MM.1S (cell line): ENCODE results near the gene TMEM156.

Experiments used
- DNase-seq: peaks from one replicate; pipeline ENCODE4 v3.0.0-alpha.2; 2015
- H2AFZ ChIP-seq: fragments of 300-600 bp; sonication (generic); 2 replicates; pipeline ENCODE4 v1.6.0; 2016; ENCODE audit warnings: antibody characterized with exemption, low read length
- H3F3A ChIP-seq: fragments of 300-600 bp; sonication (generic); 2 replicates; pipeline ENCODE4 v1.6.1; 2016; ENCODE audit warnings: mild to moderate bottlenecking, antibody characterized with exemption, low read length, moderate library complexity, mixed read lengths; ENCODE audit not compliant: insufficient read depth
- H3K27ac ChIP-seq: fragments of 300-600 bp; sonication (generic); 2 replicates; pipeline ENCODE4 v1.5.1; 2016; ENCODE audit warnings: mild to moderate bottlenecking, low read length
- H3K27me3 ChIP-seq: fragments of 300-600 bp; sonication (generic); replicated peaks from 2 replicates; pipeline ENCODE4 v1.6.0; 2016; ENCODE audit warnings: low read length; ENCODE audit not compliant: insufficient read depth
- H3K36me3 ChIP-seq: fragments of 300-600 bp; sonication (generic); replicated peaks from 2 replicates; pipeline ENCODE4 v1.6.1; 2016; ENCODE audit warnings: mild to moderate bottlenecking, low read length, mixed read lengths; ENCODE audit not compliant: insufficient read depth
- H3K4me1 ChIP-seq: fragments of 300-600 bp; sonication (generic); 2 replicates; pipeline ENCODE4 v1.6.1; 2016; ENCODE audit warnings: low read length, mixed read lengths
- H3K4me2 ChIP-seq: fragments of 300-600 bp; sonication (generic); 2 replicates; pipeline ENCODE4 v1.6.0; 2016; ENCODE audit warnings: low read depth, low read length
- H3K4me3 ChIP-seq: fragments of 300-600 bp; sonication (generic); 2 replicates; pipeline ENCODE4 v1.5.1; 2016; ENCODE audit warnings: low read length, mixed read lengths
- H3K79me2 ChIP-seq: fragments of 300-600 bp; sonication (generic); 2 replicates; pipeline ENCODE4 v1.6.1; 2016; ENCODE audit warnings: mixed run types, low read length, mixed read lengths
- H3K9ac ChIP-seq: fragments of 300-600 bp; sonication (generic); 2 replicates; pipeline ENCODE4 v1.6.1; 2016; ENCODE audit warnings: low read length, mixed read lengths
- H3K9me2 ChIP-seq: fragments of 300-600 bp; sonication (generic); replicated peaks from 2 replicates; pipeline ENCODE4 v1.6.1; 2016; ENCODE audit warnings: mild to moderate bottlenecking, low read length, mixed read lengths; ENCODE audit not compliant: insufficient read depth
- H3K9me3 ChIP-seq: fragments of 300-600 bp; sonication (generic); replicated peaks from 2 replicates; pipeline ENCODE4 v1.6.1; 2016; ENCODE audit warnings: mild to moderate bottlenecking, low read length, mixed read lengths; ENCODE audit not compliant: insufficient read depth
- H4K20me1 ChIP-seq: fragments of 300-600 bp; sonication (generic); 2 replicates; pipeline ENCODE4 v1.6.1; 2016; ENCODE audit warnings: mild to moderate bottlenecking, low read length, moderate library complexity, mixed read lengths; ENCODE audit not compliant: insufficient read depth
- CTCF ChIP-seq: fragments of 300-600 bp; sonication (generic); IDR thresholded peaks from 2 replicates; pipeline ENCODE4 v1.5.1; 2016; ENCODE audit warnings: antibody characterized with exemption, low read length, mixed read lengths
- EZH2 ChIP-seq: fragments of 300-600 bp; sonication (generic); optimal IDR thresholded peaks from 2 replicates; pipeline ENCODE3; 2017; ENCODE audit warnings: low read depth, mild to moderate bottlenecking, antibody characterized with exemption, low read length, mixed read lengths
- EZH2phosphoT487 ChIP-seq: fragments of 300-600 bp; sonication (generic); IDR thresholded peaks from 2 replicates; pipeline ENCODE4 v1.6.1; 2018; ENCODE audit warnings: antibody characterized with exemption, low read length

TMEM156 gene

DNA sequence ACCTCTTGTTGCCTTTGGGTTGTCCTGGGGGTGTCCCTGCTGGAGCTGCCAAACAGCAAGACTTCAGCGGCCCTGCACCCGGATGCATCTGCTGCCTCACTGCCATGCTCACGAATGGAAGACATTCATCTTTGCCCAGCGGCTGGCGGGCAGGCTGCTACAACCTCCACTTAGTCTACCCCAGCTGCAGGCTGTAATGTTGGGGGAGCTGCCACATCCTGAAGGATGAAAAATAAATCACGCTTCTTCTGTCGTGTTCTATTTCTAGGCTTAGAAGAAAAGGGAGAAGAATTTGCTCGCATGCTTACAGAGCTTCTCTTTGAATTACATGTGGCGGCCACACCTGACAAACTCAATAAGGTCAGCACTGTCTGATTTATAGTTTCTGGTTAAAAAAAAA, 103.2 kb downstream of the TMEM156 start:
- no peaks in the 10 kb centered on the region for H3K4me1 ChIP-seq
- H3K36me3 ChIP-seq, result no peaks in the 10 kb centered on the region
- no peak overlapping the region for H3K4me2 ChIP-seq
- H3K4me3 ChIP-seq, result no peak overlapping the region
- TF ChIP-seq CTCF, result no peak
- TF ChIP-seq EZH2phosphoT487, result no peak
- TF ChIP-seq EZH2, result no peak
- no peak for DNase-seq
- H3K27ac ChIP-seq, result no peak overlapping the region
- H3F3A ChIP-seq, result no peaks in the 10 kb centered on the region
- no peak overlapping the region for H2AFZ ChIP-seq
- no peaks in the 10 kb centered on the region for H3K9me2 ChIP-seq
- no peak overlapping the region for H3K9ac ChIP-seq
- H3K79me2 ChIP-seq, result no peaks in the 10 kb centered on the region
- no peaks in the 10 kb centered on the region for H4K20me1 ChIP-seq
- no peaks in the 10 kb centered on the region for H3K27me3 ChIP-seq
- no peaks in the 10 kb centered on the region for H3K9me3 ChIP-seq

DNA sequence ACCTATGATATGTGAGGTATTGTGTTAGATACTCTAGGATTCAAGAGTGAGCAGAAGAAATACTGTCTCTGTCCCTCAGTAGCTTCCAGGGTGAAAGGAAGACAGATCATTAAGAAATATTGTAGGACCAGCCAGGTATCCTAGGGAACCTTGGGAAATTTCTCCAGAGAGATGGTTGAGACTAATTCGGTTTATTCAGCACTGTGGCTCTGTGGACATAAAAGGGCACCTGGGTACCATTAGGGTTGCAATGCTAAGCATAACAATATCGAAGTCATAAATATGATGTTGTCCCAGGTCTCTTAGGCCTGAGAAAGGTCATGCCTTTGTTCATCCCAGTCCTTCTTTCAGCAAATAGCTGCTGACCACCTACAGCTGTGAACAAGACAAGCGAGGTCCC, 103.6 kb downstream of the TMEM156 start:
- Histone ChIP-seq H3K36me3 (no peaks in the 10 kb centered on the region), H2AFZ (no peak overlapping the region), H3K9me3 (no peaks in the 10 kb centered on the region), H3K27ac (no peak overlapping the region), H3K4me1 (no peaks in the 10 kb centered on the region), H3K9ac (no peak overlapping the region), H3K27me3 (no peaks in the 10 kb centered on the region), H3K9me2 (no peaks in the 10 kb centered on the region), H3F3A (no peaks in the 10 kb centered on the region), H4K20me1 (no peaks in the 10 kb centered on the region), H3K4me3 (no peak overlapping the region), H3K4me2 (no peak overlapping the region), H3K79me2 (no peaks in the 10 kb centered on the region)
- TF ChIP-seq EZH2phosphoT487 (no peak), EZH2 (no peak), CTCF (no peak)
- DNase-seq, result no peak

GRCh38 chr4:38926896-38927295, 105.3 kb downstream of the TMEM156 start:
- TF ChIP-seq EZH2phosphoT487 (no peak), CTCF (no peak), EZH2 (no peak)
- H3F3A ChIP-seq, result no peaks in the 10 kb centered on the region
- no peak overlapping the region for H2AFZ ChIP-seq
- H3K9me3 ChIP-seq, result no peaks in the 10 kb centered on the region
- H3K27ac ChIP-seq, result no peak overlapping the region
- no peak overlapping the region for H3K9ac ChIP-seq
- no peaks in the 10 kb centered on the region for H4K20me1 ChIP-seq
- no peak overlapping the region for H3K4me2 ChIP-seq
- H3K4me3 ChIP-seq, result no peak overlapping the region
- H3K9me2 ChIP-seq, result no peaks in the 10 kb centered on the region
- H3K27me3 ChIP-seq, result no peaks in the 10 kb centered on the region
- H3K4me1 ChIP-seq, result no peaks in the 10 kb centered on the region
- no peak for DNase-seq
- H3K79me2 ChIP-seq, result no peaks in the 10 kb centered on the region
- H3K36me3 ChIP-seq, result no peaks in the 10 kb centered on the region
